ENCODE measurements around the gene PWWP2B.

DNA sequence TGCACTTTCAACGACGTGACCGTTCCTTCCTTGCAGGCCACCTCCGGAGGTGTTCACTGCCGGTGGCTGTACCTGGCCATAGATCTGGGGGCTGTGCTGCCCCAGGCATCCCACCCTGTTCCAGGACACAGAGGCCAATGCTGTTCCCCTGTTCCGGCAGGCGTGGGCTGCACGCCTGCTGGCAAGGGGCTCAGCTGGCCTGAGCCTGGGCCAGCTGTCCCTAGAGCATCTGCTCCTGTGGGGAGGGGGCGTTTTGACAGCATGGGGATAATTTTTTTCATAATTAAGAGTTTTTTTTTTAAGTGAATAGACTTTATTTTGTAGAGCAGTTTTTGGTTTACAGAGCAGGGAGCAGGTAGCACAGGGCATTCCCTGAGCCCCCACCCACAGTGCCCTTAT lies 28.8 kb downstream of the PWWP2B start:
- no peak for TF ChIP-seq POLR2A (IDR thresholded peaks at IDR 0.05; ENCODE audit: low read depth, low read length)
- no peak for TF ChIP-seq RFX5 (IDR thresholded peaks at IDR 0.05; ENCODE audit: low read depth, low read length)
- TF ChIP-seq, protein P1, sequence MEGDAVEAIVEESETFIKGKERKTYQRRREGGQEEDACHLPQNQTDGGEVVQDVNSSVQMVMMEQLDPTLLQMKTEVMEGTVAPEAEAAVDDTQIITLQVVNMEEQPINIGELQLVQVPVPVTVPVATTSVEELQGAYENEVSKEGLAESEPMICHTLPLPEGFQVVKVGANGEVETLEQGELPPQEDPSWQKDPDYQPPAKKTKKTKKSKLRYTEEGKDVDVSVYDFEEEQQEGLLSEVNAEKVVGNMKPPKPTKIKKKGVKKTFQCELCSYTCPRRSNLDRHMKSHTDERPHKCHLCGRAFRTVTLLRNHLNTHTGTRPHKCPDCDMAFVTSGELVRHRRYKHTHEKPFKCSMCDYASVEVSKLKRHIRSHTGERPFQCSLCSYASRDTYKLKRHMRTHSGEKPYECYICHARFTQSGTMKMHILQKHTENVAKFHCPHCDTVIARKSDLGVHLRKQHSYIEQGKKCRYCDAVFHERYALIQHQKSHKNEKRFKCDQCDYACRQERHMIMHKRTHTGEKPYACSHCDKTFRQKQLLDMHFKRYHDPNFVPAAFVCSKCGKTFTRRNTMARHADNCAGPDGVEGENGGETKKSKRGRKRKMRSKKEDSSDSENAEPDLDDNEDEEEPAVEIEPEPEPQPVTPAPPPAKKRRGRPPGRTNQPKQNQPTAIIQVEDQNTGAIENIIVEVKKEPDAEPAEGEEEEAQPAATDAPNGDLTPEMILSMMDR (conservative IDR thresholded peaks at IDR 0.05; ENCODE audit: low read depth, low read length): no peak
- no peak for TF ChIP-seq BHLHE40 (IDR thresholded peaks at IDR 0.05; ENCODE audit: low read depth, low read length)
- TF ChIP-seq MAZ (IDR thresholded peaks at IDR 0.05; ENCODE audit: borderline replicate concordance, low read depth, low read length): no peak
- no peak for TF ChIP-seq CEBPB (IDR thresholded peaks at IDR 0.05; ENCODE audit: low read depth, low read length)
- no peak for TF ChIP-seq FOS (IDR thresholded peaks at IDR 0.05; ENCODE audit: low read depth, low read length)
- TF ChIP-seq RCOR1 (IDR thresholded peaks at IDR 0.05; ENCODE audit: insufficient replicate concordance, low read length): no peak
- TF ChIP-seq, protein P2, sequence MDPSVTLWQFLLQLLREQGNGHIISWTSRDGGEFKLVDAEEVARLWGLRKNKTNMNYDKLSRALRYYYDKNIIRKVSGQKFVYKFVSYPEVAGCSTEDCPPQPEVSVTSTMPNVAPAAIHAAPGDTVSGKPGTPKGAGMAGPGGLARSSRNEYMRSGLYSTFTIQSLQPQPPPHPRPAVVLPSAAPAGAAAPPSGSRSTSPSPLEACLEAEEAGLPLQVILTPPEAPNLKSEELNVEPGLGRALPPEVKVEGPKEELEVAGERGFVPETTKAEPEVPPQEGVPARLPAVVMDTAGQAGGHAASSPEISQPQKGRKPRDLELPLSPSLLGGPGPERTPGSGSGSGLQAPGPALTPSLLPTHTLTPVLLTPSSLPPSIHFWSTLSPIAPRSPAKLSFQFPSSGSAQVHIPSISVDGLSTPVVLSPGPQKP (IDR thresholded peaks at IDR 0.05; ENCODE audit: borderline replicate concordance, low read depth, low read length): no peak

Measured in IMR-90 (cell line).